HepG2 (cell line): ENCODE results near the gene KRTAP25-1. TPM values are rescaled to one million over a fixed set of nuclear protein-coding genes. Genes with fewer than 3 reads are reported as not detected.

Experiments used
- ATAC-seq: fragments of 200-7000 bp; cut with Tn5 transposase; 3 replicates; pipeline ENCODE4 v1.9.1; 2020; ENCODE audit warnings: mild to moderate bottlenecking, moderate library complexity
- BruUV-seq: library from RNA; stranded (reverse); fragments of 400-500 nt; replicated peaks from 2 replicates; lab custom pipeline; 2021; lab: Mats Ljungman, UMichigan
- CTCF ChIA-PET: fragments of 300-600 bp; formaldehyde crosslinking; extraction: SDS; loops from one replicate; lab custom pipeline; 2021; ENCODE audit warnings: low total read pairs, inconsistent platforms, low intra/inter-chr PET ratio; lab: Yijun Ruan, JAX
- POLR2A ChIA-PET: fragments of 350-600 bp; sonication (Branson Sonifier 250); formaldehyde crosslinking; loops from one replicate; lab custom pipeline; 2020; ENCODE audit warnings: antibody characterized with exemption, inconsistent platforms; lab: Yijun Ruan, JAX
- DNase-seq: peaks from one replicate; pipeline ENCODE4 v3.0.0-alpha.2; 2015; ENCODE audit warnings: low spot score
- FAIRE-seq: peaks from 3 replicates; lab custom pipeline; 2011; peaks lifted over from hg19 to GRCh38; lab: Jason Lieb, UNC
- H2AFZ ChIP-seq: one replicate; pipeline ENCODE4 v1.6.1; 2011; ENCODE audit warnings: low read length, inconsistent platforms
- H3K27ac ChIP-seq: fragments of 300-600 bp; 3 replicates; pipeline ENCODE4 v1.8.0; 2011; ENCODE audit warnings: mixed run types, mild to moderate bottlenecking, mixed read lengths, low read length, inconsistent platforms; ENCODE audit not compliant: insufficient read depth; ENCODE audit errors: extremely low read length
- H3K27me3 ChIP-seq, 2 experiments: fragments of 200-600 bp in 1 of 2; 2 replicates in 1 of 2; 3 replicates in 1 of 2; pipeline versions ENCODE4 v1.6.0 to v1.8.0; 2011; ENCODE audit warnings: low read length in 2 of 2, mild to moderate bottlenecking in 2 of 2, moderate library complexity in 2 of 2, inconsistent platforms in 1 of 2; ENCODE audit not compliant: insufficient read depth in 2 of 2, control insufficient read depth in 1 of 2
- H3K36me3 ChIP-seq, 2 experiments: fragments of 200-600 bp in 1 of 2; replicated peaks in 1 of 2; 2 replicates in 1 of 2; 3 replicates in 1 of 2; pipeline versions ENCODE4 v1.5.1 to v1.8.0; 2011; ENCODE audit warnings: low read length in 2 of 2, inconsistent platforms in 1 of 2; ENCODE audit not compliant: insufficient read depth in 2 of 2, control insufficient read depth in 1 of 2
- H3K4me1 ChIP-seq: 2 replicates; pipeline ENCODE4 v1.5.1; 2012; ENCODE audit warnings: low read length, inconsistent platforms; ENCODE audit not compliant: insufficient read depth
- H3K4me2 ChIP-seq: 2 replicates; pipeline ENCODE4 v1.6.0; 2011; ENCODE audit warnings: low read depth, low read length, inconsistent platforms
- H3K4me3 ChIP-seq, 3 experiments: fragments of 200-600 bp in 1 of 3; sonication (generic), shearing (Covaris generic) in 1 of 3; replicated peaks in 1 of 3; 2 replicates each; pipeline ENCODE4 v1.5.1; 2011 to 2016; ENCODE audit warnings: low read length in 3 of 3, inconsistent platforms in 2 of 3, low read depth in 2 of 3, mild to moderate bottlenecking in 2 of 3, control low read depth in 1 of 3, mixed read lengths in 1 of 3; ENCODE audit not compliant: insufficient read depth in 1 of 3
- H3K79me2 ChIP-seq: one replicate; pipeline ENCODE4 v1.6.1; 2011; ENCODE audit warnings: low read length, inconsistent platforms; ENCODE audit not compliant: insufficient read depth
- H3K9ac ChIP-seq: 2 replicates; pipeline ENCODE4 v1.6.0; 2011; ENCODE audit warnings: mild to moderate bottlenecking, low read depth, low read length, inconsistent platforms; ENCODE audit not compliant: insufficient read depth
- H3K9me3 ChIP-seq: 2 replicates; pipeline ENCODE4 v1.5.1; 2012; ENCODE audit warnings: mild to moderate bottlenecking, low read length
- H4K20me1 ChIP-seq: 2 replicates; pipeline ENCODE4 v1.6.0; 2011; ENCODE audit warnings: inconsistent platforms, mild to moderate bottlenecking, low read length, moderate library complexity; ENCODE audit not compliant: insufficient read depth
- AGO1 ChIP-seq: fragments of 200-400 bp; formaldehyde crosslinking; IDR thresholded peaks from 2 replicates; pipeline ENCODE4 v1.6.1; 2017; ENCODE audit warnings: mild to moderate bottlenecking, low read depth, low read length, moderate library complexity; ENCODE audit not compliant: poor library complexity, severe bottlenecking
- DZIP1 ChIP-seq: sonication (generic); formaldehyde crosslinking; IDR thresholded peaks from 2 replicates; pipeline ENCODE4 v1.5.0; 2020; ENCODE audit warnings: mild to moderate bottlenecking, missing genetic modification reagents
- HMG20A ChIP-seq: IDR thresholded peaks from 2 replicates; pipeline ENCODE4 v1.6.1; 2016; ENCODE audit warnings: borderline replicate concordance
- HOXA7 ChIP-seq: sonication (generic); formaldehyde crosslinking; IDR thresholded peaks from 2 replicates; pipeline ENCODE4 v1.8.1; 2022; ENCODE audit warnings: mild to moderate bottlenecking, missing genetic modification reagents, moderate library complexity
- ZBTB37 ChIP-seq: sonication (generic); formaldehyde crosslinking; IDR thresholded peaks from 2 replicates; pipeline ENCODE4 v1.4.0; 2020; ENCODE audit warnings: mild to moderate bottlenecking, missing genetic modification reagents
- ZNF616 ChIP-seq: sonication (generic); formaldehyde crosslinking; IDR thresholded peaks from 2 replicates; pipeline ENCODE4 v1.5.0; 2020; ENCODE audit warnings: low read depth, mild to moderate bottlenecking, missing genetic modification reagents
- WGBS: methylation state at CpG from one replicate; pipeline ENCODE4 v1.1.6; 2017; ENCODE audit warnings: low lambda C conversion rate; 5-methylcytosine and 5-hydroxymethylcytosine counted together
- in situ Hi-C: cut with HindIII; loops from 2 replicates; pipeline ENCODE4 v1.10.0; 2017; ENCODE audit warnings: low pct_unique_long_range_greater_than_20kb; ENCODE audit not compliant: extremely low pct_ligation_motif_present
- intact Hi-C: fragments of 100-400 bp; cut with micrococcal nuclease; formaldehyde crosslinking; loops from one replicate; pipeline ENCODE4 v1.10.0; 2022; ENCODE audit not compliant: unreplicated experiment
- polyA plus RNA-seq, 8 experiments: library from polyadenylated mRNA; depleted of rRNA in 3 of 8; stranded (reverse) in 7 of 8; unstranded in 1 of 8; fragments of >200 nt; fragmentation: Illumina TruSeq in 4 of 8; extraction: Trizol in 4 of 8; gene quantifications; 2 replicates each; pipeline versions ENCODE4 v1.2.1 to v1.2.3, GENCODE V29; 2011 to 2016; ENCODE audit warnings: low read depth in 4 of 8, missing spikeins in 1 of 8, mixed read lengths in 1 of 8; ENCODE audit not compliant: insufficient read depth in 1 of 8
- total RNA-seq, 5 experiments: library from RNA; depleted of rRNA; stranded (reverse); fragments of >200 nt; fragmentation: Illumina TruSeq; extraction: Trizol; gene quantifications; 2 replicates each; pipeline ENCODE4 v1.2.3, GENCODE V29; 2016; ENCODE audit warnings: low read depth in 1 of 5
- TF ChIP-seq, protein P1 (sequence below): sonication (generic); formaldehyde crosslinking; IDR thresholded peaks from 2 replicates; pipeline ENCODE4; 2020; ENCODE audit warnings: missing genetic modification reagents, mild to moderate bottlenecking, borderline replicate concordance

Gene KRTAP25-1
- total and polyA plus RNA-seq, 2 of the 13 experiments (the other 11 are each of a cell fraction or from before 2014, with no cell fraction given): not detected

DNA sequence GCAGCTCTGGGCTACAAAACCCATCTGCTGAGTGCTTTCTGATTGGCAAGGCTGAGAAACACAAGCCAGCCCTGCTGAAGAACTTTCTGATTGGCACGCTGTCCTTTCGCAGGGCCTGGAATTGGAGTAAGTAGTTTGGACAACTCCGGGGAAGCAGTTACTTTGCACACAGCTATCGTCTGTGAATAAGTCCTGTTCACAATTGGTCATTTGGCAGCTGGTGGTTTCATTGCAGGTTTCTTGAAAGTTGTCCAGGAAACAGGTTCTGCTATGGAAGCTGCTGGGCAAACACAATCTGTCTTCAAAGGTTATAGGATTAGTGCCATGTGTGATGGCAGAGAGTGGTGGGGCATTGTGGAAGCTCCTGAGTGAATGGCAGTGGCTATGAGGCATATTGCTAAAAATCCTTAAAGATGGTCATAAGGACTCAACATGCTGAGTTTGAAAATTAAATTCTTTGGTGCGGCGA, 48.0 kb upstream of the KRTAP25-1 start, which contains the start of gene KRTAP27-1:
Gene KRTAP27-1, minus strand, starts transcription at position 419 of the 469 bp plus-strand sequence. Its CDS starts 26 bp downstream, at position 393.
- in situ Hi-C loops: loop anchor here (25.0 kb wide), 1 partner anchor 750 kb away; no protein-coding TSS in a partner anchor
- Histone ChIP-seq H3K36me3 (no peaks in the 10 kb centered on the region), H3K4me3 (no peak within 1 kb of the TSS), H3K27ac (no peak within 1 kb of the TSS), H4K20me1 (no peaks in the 10 kb centered on the region), H3K4me1 (no peaks in the 10 kb centered on the region), H2AFZ (no peak within 1 kb of the TSS), H3K9me3 (peaks cover 71% of the 10 kb centered on the region), H3K9ac (no peak within 1 kb of the TSS), H3K4me2 (no peak within 1 kb of the TSS), H3K27me3 (no peaks in the 10 kb centered on the region), H3K79me2 (no peaks in the 10 kb centered on the region)
- BruUV-seq: no TSS peak
- WGBS: 18% methylated on average over 3 of the region's 6 CpGs
- TF ChIP-seq HOXA7 (CRISPR knock-in tag) (no peak), AGO1 (no peak), ZNF616 (CRISPR knock-in tag) (no peak), ZBTB37 (CRISPR knock-in tag) (no peak), DZIP1 (CRISPR knock-in tag) (no peak), HMG20A (CRISPR knock-in tag) (no peak)
- TF ChIP-seq, protein P1, sequence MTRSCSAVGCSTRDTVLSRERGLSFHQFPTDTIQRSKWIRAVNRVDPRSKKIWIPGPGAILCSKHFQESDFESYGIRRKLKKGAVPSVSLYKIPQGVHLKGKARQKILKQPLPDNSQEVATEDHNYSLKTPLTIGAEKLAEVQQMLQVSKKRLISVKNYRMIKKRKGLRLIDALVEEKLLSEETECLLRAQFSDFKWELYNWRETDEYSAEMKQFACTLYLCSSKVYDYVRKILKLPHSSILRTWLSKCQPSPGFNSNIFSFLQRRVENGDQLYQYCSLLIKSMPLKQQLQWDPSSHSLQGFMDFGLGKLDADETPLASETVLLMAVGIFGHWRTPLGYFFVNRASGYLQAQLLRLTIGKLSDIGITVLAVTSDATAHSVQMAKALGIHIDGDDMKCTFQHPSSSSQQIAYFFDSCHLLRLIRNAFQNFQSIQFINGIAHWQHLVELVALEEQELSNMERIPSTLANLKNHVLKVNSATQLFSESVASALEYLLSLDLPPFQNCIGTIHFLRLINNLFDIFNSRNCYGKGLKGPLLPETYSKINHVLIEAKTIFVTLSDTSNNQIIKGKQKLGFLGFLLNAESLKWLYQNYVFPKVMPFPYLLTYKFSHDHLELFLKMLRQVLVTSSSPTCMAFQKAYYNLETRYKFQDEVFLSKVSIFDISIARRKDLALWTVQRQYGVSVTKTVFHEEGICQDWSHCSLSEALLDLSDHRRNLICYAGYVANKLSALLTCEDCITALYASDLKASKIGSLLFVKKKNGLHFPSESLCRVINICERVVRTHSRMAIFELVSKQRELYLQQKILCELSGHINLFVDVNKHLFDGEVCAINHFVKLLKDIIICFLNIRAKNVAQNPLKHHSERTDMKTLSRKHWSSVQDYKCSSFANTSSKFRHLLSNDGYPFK (CRISPR knock-in tag): no peak
- ChIA-PET POLR2A (no interaction called here), CTCF (no interaction called here)
- intact Hi-C loops: no loop called here
- ATAC-seq (no peak), FAIRE-seq (no peak), DNase-seq (no peak)
